HG02623 (cell line): ENCODE data around the gene SET.
"Not testable (repeated sequence)": the region's sequence is repeated elsewhere in the genome, so short reads cannot be mapped to it uniquely, and the experiment has no call there.

Experiments
- ATAC-seq: cut with Tn5 transposase; IDR thresholded peaks from one replicate; pipeline ENCODE4 v1.9.1; 2021; ENCODE audit warnings: moderate library complexity; ENCODE audit not compliant: unreplicated experiment

Gene SET, protein sequence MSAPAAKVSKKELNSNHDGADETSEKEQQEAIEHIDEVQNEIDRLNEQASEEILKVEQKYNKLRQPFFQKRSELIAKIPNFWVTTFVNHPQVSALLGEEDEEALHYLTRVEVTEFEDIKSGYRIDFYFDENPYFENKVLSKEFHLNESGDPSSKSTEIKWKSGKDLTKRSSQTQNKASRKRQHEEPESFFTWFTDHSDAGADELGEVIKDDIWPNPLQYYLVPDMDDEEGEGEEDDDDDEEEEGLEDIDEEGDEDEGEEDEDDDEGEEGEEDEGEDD

DNA sequence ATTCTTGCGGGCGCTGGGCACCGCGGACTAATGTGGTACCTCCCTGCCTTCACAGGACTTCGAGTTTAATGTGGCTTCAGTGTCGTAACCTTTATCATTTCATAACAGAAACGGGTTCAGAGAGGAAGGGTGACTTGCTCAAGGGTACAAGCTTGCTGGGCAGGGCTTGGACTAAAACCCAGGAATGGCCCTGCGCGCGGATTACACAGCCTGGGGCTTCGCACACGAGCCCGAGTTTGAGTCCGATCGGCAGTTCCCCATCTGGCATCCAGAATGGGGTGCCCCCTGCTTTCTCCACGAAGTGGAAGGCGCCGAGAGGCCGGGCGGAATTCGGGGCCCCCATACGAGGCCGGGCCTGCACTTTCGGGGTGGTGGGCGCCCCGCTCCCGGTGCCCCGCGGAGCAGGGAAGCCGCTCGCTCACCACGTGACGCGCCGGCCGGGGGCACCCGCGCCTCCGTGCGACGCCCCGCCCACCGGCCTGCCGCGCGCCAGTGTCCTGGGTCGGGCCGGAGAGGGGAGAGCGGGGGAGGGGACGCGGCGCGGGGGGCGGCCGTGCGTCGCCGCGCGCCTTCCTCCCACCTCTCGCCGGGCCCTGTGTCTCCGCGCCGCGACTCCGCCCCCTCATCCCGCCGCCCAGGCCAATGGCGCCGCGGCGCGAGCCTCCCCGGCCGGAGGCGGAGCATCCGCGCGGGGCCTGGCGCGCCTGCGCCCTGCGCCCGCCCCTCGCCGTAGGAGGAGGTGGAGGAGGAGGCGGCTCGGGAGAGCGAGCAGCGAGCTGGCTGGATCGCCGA lies at the start of gene SET:
TSS of gene SET (plus strand) at position 722 of the 792 bp plus-strand sequence. CDS start 361 bp downstream, outside the sequence.
- ATAC-seq: peak; percentile 70

- ATAC-seq: no peak
These were observed 48.4 kb upstream of the SET start for GRCh38 chr9:128640603-128641002.

- no peak for ATAC-seq
These were observed 46.3 kb upstream of the SET start for GRCh38 chr9:128642675-128643245.

- no peak for ATAC-seq
These were observed 45.3 kb upstream of the SET start for GRCh38 chr9:128643519-128644300.

- ATAC-seq: not testable (repeated sequence)
These were observed 40.8 kb upstream of the SET start for GRCh38 chr9:128648206-128648605.

- no peak for ATAC-seq
These were observed 37.2 kb upstream of the SET start for GRCh38 chr9:128651798-128652197.

DNA sequence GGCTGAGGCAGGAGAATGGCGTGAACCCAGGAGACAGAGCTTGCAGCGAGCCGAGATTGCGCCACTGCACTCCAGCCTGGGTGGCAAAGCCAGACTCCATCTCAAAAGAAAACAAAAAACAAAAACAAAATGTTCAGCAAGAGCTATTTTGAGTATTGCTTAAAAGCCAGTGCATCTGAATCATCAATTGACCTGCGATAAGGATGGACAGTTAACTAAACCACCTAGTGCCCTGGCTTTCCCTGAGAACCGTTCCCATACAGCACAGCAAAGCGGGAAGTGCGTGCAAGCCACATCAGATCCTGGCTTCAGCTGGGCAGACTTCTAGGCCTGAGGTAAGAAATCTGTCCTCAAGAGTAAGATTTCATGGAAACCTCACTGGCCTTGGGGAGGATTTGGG lies 35.1 kb upstream of the SET start:
- ATAC-seq: no peak

DNA sequence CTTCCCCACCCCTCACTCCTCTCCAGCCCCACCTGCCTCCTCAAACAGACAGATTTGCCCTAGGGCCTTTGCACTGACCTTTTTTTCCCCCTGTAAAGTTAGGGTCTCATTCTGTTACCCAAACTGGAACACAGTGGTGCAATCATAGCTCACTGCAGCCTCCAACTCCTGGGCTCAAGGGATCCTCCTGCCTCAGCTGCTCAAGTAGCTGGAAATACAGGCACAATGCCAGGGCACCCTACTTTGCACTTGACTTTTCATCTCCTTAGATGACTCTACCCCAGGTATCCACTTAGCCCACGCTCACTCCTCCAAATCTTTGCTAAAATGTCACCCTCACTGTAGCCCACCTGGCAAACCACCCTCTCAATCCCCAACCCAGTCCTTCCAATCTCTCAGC lies 34.5 kb upstream of the SET start:
- no peak for ATAC-seq

GRCh38 chr9:128656416-128657343 lies 32.3 kb upstream of the SET start, which contains the start of gene DYNC2I2:
DYNC2I2 (minus strand) TSS chr9:128656847; CDS start chr9:128656726, 121 bp downstream.
- peak; percentile 64 for ATAC-seq

GRCh38 chr9:128657344-128657704 lies 31.7 kb upstream of the SET start:
- ATAC-seq: no peak

DNA sequence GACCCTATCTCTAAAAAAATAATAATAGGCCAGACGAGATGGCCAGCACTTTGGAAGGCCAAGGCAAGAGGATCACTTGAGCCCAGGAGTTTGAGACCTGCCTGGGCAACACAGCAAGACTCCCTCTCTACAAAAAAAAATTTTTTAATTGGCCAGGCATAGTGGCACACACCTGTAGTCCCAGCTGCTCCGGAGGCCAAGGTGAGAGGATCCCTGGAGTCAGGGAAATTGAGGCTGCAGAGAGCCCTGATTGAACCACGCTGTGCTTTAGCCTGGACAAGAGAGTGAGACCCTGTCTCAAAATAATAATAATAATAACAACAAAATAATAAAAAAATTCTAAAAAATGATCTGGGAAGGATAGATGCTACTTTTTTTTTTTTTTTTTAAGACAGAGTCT lies 31.2 kb upstream of the SET start:
- no peak for ATAC-seq

- not testable (repeated sequence) for ATAC-seq
These were observed 22.5 kb upstream of the SET start for GRCh38 chr9:128666481-128666941.

DNA sequence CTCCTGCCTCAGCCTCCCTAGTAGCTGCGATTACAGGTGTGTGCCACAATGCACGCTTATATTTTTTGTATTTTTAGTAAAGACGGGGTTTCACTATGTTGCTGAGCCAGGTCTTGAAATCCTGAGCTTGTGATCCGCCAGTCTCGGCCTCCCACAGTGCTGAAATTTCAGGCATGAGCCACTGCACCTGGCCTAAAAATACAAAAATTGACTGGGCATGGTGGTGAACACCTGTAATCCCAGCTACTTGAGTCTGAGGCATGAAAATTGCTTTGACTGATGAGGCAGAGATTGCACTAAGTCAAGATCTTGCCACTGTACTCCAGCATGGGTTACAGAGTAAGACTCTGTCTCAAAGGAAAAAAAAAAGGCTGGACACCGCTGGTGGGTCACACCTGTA lies 19.2 kb upstream of the SET start:
- no peak for ATAC-seq

GRCh38 chr9:128675382-128675781 lies 13.6 kb upstream of the SET start:
- ATAC-seq: no peak

- no peak for ATAC-seq
These were observed 11.2 kb upstream of the SET start for GRCh38 chr9:128677794-128678193.

- ATAC-seq: no peak
These were observed 5.5 kb upstream of the SET start for GRCh38 chr9:128683340-128684064.

GRCh38 chr9:128684065-128684324 lies 5.0 kb upstream of the SET start:
- ATAC-seq: no peak

GRCh38 chr9:128684325-128685199 lies 4.5 kb upstream of the SET start:
- ATAC-seq: no peak
